Aorta (tissue), 5 donors: ENCODE data around the gene CNOT11. TPM values are rescaled to one million over a fixed set of nuclear protein-coding genes. Genes with fewer than 3 reads are reported as not detected.

ENCODE experiments used
- ATAC-seq: fragments of 200-7000 bp; cut with Tn5 transposase; one replicate; pipeline ENCODE4 v1.9.1; 2022; ENCODE audit warnings: moderate library complexity; ENCODE audit not compliant: low FRiP score
- DNase-seq, 2 donors: peaks; one replicate each; pipeline ENCODE4 v3.0.0-alpha.2; 2020
- H3K27ac ChIP-seq, 2 donors: one replicate each; pipeline ENCODE4 v1.5.1; 2013; ENCODE audit warnings: low read length in 2 of 2, mild to moderate bottlenecking in 2 of 2, moderate library complexity in 2 of 2, control low read depth in 1 of 2, inconsistent platforms in 1 of 2, low read depth in 1 of 2
- H3K27me3 ChIP-seq, 2 donors: one replicate each; pipeline ENCODE4 v1.6.1; 2013; ENCODE audit warnings: control low read depth in 1 of 2, low read length in 1 of 2, mild to moderate bottlenecking in 1 of 2, moderate library complexity in 1 of 2; ENCODE audit not compliant: insufficient read depth in 2 of 2, control insufficient read depth in 1 of 2
- H3K36me3 ChIP-seq, 2 donors: one replicate each; pipeline ENCODE4 v1.6.1; 2013; ENCODE audit warnings: control low read depth in 1 of 2, low read length in 1 of 2, mild to moderate bottlenecking in 1 of 2; ENCODE audit not compliant: insufficient read depth in 2 of 2, control insufficient read depth in 1 of 2
- H3K4me1 ChIP-seq, 2 donors: one replicate each; pipeline ENCODE4 v1.6.1; 2013; ENCODE audit warnings: low read length in 2 of 2, control low read depth in 1 of 2, mild to moderate bottlenecking in 1 of 2, moderate library complexity in 1 of 2; ENCODE audit not compliant: insufficient read depth in 2 of 2, control insufficient read depth in 1 of 2
- H3K4me3 ChIP-seq, 2 donors: one replicate each; pipeline ENCODE4 v1.5.1; 2013; ENCODE audit warnings: low read length in 2 of 2, control low read depth in 1 of 2, mild to moderate bottlenecking in 1 of 2
- H3K9me3 ChIP-seq: one replicate; pipeline ENCODE4 v1.6.1; 2013; ENCODE audit warnings: mild to moderate bottlenecking, low read length; ENCODE audit not compliant: control insufficient read depth
- WGBS, 2 donors: extraction: QIAGEN DNeasy Blood & Tissue Kit; methylation state at CpG; one replicate each; pipeline ENCODE4 v1.1.7; 2013; 5-methylcytosine and 5-hydroxymethylcytosine counted together
- intact Hi-C, 2 donors: fragments of 100-400 bp; cut with DNase I; formaldehyde crosslinking; loops; one replicate each; pipeline versions ENCODE4 v1.14.2 to v1.15.0; 2022
- polyA plus RNA-seq, 2 donors: library from polyadenylated mRNA; stranded (reverse); fragments of 200-250 nt; gene quantifications; one replicate each; pipeline ENCODE4 v1.2.3, GENCODE V29; 2013
- total RNA-seq, 2 donors: library from RNA; stranded (reverse); fragmentation: NEBNext Ultra II Directional; extraction: Animal tissue kit (Norgen Biotek cat#: 25700); gene quantifications; one replicate each; pipeline ENCODE4 v1.2.1, GENCODE V29; 2021
- donor health status: healthy with polysubstance abuse.
- donor health status: Bipolar disorder and iron deficiency.
- donor health status: DM: no; HTN: no; CAD: no.
- donor health status: DM: no; HTN: no; CAD: no.
- donor health status: DM: yes; HTN: yes; CAD: no.

CNOT11 gene
- total and polyA plus RNA-seq, 4 donors, result 12.8 to 26.4 (median 20.4) TPM

DNA sequence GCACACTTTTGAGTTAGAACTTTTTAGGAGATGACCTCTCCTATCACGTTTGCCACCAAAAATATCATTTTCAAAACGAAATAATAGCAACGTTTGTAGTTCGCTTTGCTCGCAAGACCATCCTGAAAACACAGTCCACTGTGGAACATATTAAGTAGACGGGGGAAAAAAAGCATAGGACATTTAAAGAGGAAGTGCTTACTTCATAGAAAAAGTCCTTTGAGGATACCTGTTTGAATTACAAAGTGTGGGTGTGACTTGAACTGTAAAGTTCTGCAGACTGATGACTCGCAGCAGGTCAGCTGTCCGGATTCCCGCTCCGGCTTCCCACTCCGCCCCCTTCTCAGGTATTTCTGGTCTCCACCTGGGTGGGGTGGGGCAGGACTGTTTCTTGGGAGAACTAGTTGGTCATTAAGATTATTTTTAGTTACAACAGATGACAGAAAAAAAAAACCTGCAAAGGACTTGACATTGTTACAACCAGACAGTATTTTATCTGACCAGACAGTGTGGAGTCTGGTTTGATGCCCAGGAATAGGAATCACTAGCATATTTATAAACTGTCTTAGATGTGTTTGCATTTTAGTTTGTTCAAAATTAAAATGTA is 13.3 kb downstream of the CNOT11 start:
- DNase-seq (no peak), ATAC-seq (no peak)
- Histone ChIP-seq H3K9me3 (no peaks in the 10 kb centered on the region), H3K4me1 (no peaks in the 10 kb centered on the region), H3K27ac (no peak overlapping the region), H3K27me3 (no peaks in the 10 kb centered on the region), H3K36me3 (peaks cover 0 to 4% of the 10 kb centered on the region in 2 donors), H3K4me3 (no peak overlapping the region)
- whole genome bisulfite sequencing, 2 donors, result 79 to 81% methylated on average over 11 of the region's 11 CpGs
- intact Hi-C loops, result no loop called here

DNA sequence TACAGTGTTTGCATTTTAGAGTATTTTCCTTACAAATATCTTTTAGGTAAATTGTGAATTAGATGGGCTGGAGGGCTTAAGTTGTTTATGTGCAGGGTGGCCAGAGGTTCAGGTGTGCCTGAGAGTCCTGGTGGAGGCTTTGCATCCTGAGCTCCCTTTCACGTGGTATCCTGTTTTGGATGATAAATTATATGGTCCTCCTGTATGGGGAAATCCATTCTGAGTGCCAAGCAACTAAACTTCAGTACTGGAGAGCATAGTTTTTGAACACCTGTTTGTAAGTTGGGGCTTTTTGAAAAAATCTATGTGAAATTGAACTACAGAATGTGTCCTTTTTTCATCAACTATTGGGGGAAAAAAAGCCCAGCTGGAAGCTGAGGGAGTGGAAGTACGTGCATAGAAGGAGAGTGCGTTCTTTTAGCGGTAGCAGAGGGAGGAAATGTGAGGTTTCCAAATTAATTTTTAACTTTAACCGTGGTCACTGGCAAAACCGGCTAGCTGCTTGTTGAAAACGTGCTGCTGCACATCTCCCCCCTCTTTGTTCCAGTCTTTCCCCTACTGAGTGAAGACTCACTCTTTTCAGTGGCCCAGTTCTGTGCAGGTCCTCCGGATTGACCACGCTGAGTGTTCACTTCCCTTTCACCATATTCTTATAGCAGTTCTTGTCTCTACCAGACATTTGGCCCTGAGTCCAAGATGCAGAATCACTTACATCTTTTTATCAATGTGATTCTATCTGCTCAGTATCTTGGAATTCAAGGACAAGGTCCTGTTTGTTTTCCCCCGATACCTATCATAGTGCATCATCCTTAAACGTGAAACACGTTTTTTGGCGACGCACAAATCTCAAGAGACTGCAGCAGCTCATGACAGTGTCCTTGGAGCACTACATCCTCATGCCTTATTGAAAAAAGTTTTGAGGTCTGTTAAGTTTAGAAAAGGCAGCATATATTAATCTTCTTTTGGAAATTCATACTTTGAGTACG is 15.3 kb downstream of the CNOT11 start:
- intact Hi-C loops, result no loop called here
- ATAC-seq, result no peak
- Histone ChIP-seq H3K27me3 (no peaks in the 10 kb centered on the region), H3K4me1 (no peaks in the 10 kb centered on the region), H3K4me3 (no peak overlapping the region), H3K27ac (no peak overlapping the region), H3K36me3 (peaks cover 0 to 8% of the 10 kb centered on the region in 2 donors), H3K9me3 (no peaks in the 10 kb centered on the region)
- WGBS, 2 donors, result 78 to 81% methylated on average over 15 of the region's 15 CpGs
- DNase-seq, result no peak

DNA sequence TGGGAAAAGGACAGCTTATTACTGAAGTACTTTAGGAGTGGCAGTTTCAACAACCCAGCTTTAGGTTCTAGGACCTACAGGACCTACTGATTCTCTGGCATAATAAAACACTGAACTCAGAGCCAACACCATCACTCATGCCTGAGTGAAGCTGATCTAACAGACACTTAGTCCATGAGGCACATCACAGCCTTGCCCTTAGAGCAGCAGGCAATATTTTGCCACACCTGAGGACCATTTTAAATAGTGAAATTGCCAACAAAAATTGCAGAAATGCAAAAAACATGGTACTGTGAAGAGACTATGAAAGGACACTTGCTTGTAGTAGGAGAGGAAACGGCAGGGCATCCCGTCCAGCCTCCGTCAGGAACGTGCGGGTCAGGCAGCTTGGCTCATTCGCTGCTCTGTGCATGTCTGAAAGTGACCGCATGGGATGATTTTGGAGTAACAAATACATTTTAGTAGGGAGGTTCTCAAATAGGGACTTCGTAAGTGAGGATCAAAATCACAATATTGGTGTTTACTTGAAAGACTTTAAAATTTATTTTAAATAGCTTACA is 18.1 kb downstream of the CNOT11 start:
- WGBS, 2 donors, result 87 to 89% methylated on average over 8 of the region's 8 CpGs
- ATAC-seq (no peak), DNase-seq (no peak)
- Histone ChIP-seq H3K36me3 (peaks cover 0 to 16% of the 10 kb centered on the region in 2 donors), H3K4me1 (no peaks in the 10 kb centered on the region), H3K9me3 (no peaks in the 10 kb centered on the region), H3K27ac (no peak overlapping the region), H3K27me3 (no peaks in the 10 kb centered on the region), H3K4me3 (no peak overlapping the region)
- intact Hi-C loops, result no loop called here

DNA sequence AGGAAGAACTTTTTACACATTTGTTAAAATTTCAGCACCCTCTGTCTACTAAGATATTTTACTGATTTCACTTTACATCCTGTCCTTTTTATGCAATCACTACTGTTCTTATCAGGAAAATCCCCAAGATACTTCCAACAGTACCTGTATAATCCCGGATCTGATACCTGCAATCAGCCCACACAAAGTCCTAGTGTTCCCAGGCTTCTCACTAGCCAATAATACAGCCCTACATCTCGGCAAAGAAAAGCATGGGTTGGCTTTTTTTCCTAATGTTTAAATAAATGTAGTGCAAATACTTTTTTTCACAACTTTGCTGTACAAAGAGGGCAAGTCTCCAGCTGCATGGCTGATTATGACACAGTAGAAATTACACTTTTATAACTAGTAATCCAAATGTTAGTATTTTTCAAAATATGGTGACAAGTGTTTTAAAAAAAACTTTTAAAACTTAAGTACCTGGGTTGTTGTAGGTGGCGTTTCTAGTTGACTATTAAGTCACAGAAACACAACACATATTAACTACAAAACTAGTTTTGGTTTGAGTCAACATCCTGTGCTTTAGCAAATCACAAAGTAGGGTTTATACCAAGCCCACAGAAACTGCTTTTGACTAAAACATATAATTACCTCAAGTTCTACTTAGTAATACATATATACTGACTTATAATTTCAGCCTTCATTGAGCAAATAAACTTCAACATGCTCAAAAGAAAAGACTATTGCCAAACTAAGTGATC is 19.5 kb downstream of the CNOT11 start:
- H3K36me3 ChIP-seq, result peaks cover 0 to 14% of the 10 kb centered on the region in 2 donors
- no peaks in the 10 kb centered on the region for H3K4me1 ChIP-seq
- intact Hi-C loops, result no loop called here
- WGBS, 2 donors, result 59 to 61% methylated on average over 3 of the region's 3 CpGs
- ATAC-seq (no peak), DNase-seq (no peak)
- H3K27me3 ChIP-seq, result no peaks in the 10 kb centered on the region
- no peak overlapping the region for H3K27ac ChIP-seq
- no peak overlapping the region for H3K4me3 ChIP-seq
- H3K9me3 ChIP-seq, result no peaks in the 10 kb centered on the region

DNA sequence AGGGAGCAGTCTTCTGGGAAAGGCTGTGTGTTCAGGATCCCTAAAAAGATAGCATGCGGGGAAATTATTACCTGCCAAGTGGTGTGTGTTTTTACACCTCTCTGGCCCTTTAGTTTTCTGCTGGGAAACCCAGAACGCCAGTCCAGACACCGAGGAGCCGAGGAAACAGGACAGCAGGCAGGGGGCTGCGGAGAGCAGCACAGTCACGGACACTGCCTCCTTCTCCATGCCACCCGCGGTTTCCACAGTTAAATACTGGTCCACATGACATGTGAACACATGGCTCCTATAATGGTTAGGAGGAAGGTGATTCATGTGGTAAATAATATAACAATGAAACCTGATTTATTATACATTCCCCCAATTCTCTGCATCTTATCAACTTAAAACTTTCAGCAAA is 20.4 kb downstream of the CNOT11 start:
- 71 to 77% methylated on average over 8 of the region's 8 CpGs for WGBS, 2 donors

DNA sequence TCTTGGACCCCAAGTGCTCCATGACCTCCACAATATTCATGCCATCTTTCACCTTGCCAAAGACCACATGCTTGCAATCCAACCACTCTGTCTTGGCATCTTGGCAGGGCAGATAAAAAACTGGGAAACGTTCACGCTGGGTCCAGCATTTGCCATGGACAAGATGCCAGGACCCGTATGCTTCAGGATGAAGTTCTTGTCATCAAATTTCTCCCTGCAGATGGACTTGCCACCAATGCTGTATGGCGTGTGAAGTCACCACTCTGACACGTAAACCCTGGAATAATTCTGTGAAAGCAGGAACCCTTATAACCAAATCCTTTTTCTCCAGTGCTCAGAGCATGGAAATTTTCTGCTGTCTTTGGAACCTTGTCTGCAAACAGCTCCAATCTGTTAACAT is 21.5 kb downstream of the CNOT11 start:
- DNase-seq (no peak), ATAC-seq (no peak)
- intact Hi-C loops, result no loop called here
- H3K9me3 ChIP-seq, result no peaks in the 10 kb centered on the region
- no peak overlapping the region for H3K27ac ChIP-seq
- no peaks in the 10 kb centered on the region for H3K4me1 ChIP-seq
- H3K36me3 ChIP-seq, result peaks cover 0 to 15% of the 10 kb centered on the region in 2 donors
- WGBS, 2 donors, result 23 to 29% methylated on average over 5 of the region's 5 CpGs
- H3K4me3 ChIP-seq, result no peak overlapping the region
- no peaks in the 10 kb centered on the region for H3K27me3 ChIP-seq

More for the DNA sequence above, 20.4 kb downstream of the CNOT11 start:
- no peak overlapping the region for H3K4me3 ChIP-seq
- ATAC-seq, result no peak
- no peak overlapping the region for H3K27ac ChIP-seq
- H3K27me3 ChIP-seq, result no peaks in the 10 kb centered on the region
- peaks cover 0 to 14% of the 10 kb centered on the region in 2 donors for H3K36me3 ChIP-seq
- intact Hi-C loops, result no loop called here
- no peak for DNase-seq
- H3K9me3 ChIP-seq, result no peaks in the 10 kb centered on the region
- no peaks in the 10 kb centered on the region for H3K4me1 ChIP-seq

DNA sequence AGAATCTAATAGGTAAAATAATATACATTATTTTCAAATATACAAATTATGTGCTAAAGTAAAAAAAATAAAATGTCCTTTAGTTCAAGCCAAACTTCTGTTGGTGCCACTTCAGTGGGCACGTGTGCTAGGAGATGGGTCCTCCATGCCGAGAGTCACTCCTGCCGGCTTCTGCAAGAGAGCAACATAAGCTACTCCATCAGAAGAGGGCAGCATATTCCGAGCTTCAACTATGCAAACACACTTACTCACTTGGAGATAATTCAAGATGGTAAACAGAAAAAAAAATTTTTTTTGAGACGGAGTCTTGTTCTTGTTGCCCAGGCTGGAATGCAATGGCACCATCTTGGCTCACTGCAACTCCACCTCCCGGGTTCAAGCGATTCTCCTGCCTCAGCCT is 24.4 kb downstream of the CNOT11 start:
- ATAC-seq, result no peak
- peaks cover 0 to 17% of the 10 kb centered on the region in 2 donors for H3K36me3 ChIP-seq
- WGBS, 2 donors, result 63 to 72% methylated on average over 7 of the region's 7 CpGs

DNA sequence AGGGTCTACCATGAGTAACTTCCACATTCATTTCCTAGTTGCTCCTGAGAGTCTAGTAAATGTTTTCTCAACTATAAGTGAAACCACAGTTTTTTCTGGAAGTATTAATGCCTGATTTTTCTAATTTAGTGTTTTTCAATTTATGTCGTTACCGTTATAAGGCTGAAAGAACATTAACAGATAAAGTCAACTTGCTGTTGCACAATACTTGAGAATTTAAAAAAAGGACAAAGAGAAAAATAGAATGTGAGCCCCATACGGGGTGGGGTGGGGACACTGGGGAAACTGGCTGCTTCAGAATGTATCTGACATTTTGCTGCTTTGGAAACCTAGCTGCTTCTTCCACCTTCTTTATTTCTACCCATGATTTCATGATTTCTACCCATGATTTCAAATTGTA is 26.2 kb downstream of the CNOT11 start:
- no peaks in the 10 kb centered on the region for H3K4me1 ChIP-seq
- no peak for DNase-seq
- no peak overlapping the region for H3K27ac ChIP-seq
- intact Hi-C loops, result no loop called here
- H3K9me3 ChIP-seq, result no peaks in the 10 kb centered on the region
- WGBS, 2 donors, result 79 to 83% methylated on average over 3 of the region's 3 CpGs
- no peaks in the 10 kb centered on the region for H3K27me3 ChIP-seq
- no peak overlapping the region for H3K4me3 ChIP-seq
- peaks cover 0 to 16% of the 10 kb centered on the region in 2 donors for H3K36me3 ChIP-seq
- ATAC-seq, result no peak

More for the DNA sequence above, 24.4 kb downstream of the CNOT11 start:
- Histone ChIP-seq H3K4me1 (no peaks in the 10 kb centered on the region), H3K27me3 (no peaks in the 10 kb centered on the region), H3K9me3 (no peaks in the 10 kb centered on the region), H3K4me3 (no peak overlapping the region), H3K27ac (no peak overlapping the region)
- DNase-seq, result no peak
- intact Hi-C loops, result no loop called here
